ENCODE results near the gene OSBPL1A.

GRCh38 chr18:24197412-24197811 lies 200.2 kb downstream of the OSBPL1A start:
- TF ChIP-seq CTCF (IDR thresholded peaks at IDR 0.05) (no peak), POLR2A (IDR thresholded peaks at IDR 0.05) (no peak)

Data from right lobe of liver (tissue), 4 donors.